ENCODE measurements around the gene SYNJ1. TPM values are rescaled to one million over a fixed set of nuclear protein-coding genes. Genes with fewer than 3 reads are reported as not detected.
A peak's percentile ranks its signal among the peaks of the same experiment; 100 is the strongest.
"Not testable (repeated sequence)": the region's sequence is repeated elsewhere in the genome, so short reads cannot be mapped to it uniquely, and the experiment has no call there.

The SYNJ1 gene
- polyA plus RNA-seq, 3 donors = 4.0 to 16.5 (median 8.1) TPM

DNA sequence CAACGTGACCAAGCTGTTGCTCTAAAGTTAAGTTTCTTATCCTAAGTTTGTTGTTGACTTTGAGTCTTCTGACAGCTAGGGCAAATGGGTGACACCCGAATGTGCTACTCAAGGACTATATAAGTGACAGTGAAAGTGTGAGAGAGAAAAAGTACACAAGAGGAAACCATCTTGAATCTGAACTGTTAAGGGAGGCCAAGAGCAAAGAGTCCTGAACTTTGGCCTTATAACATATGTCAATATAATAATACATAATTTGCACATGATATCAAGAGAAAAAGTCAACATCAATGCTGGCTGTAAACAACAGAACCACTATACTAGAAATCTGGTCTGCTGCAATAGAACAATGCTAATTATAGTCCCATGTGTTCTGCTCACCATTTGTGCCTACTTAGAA is 29.5 kb downstream of the SYNJ1 start:
- no peak for DNase-seq
- H3K4me3 Mint-ChIP-seq = no peak overlapping the region
- H3K27ac ChIP-seq (ENCODE audit: low read depth in 1 of 2, low read length in 2 of 2) = peak overlapping the region in 1 of 2 donors; percentile 10
- intact Hi-C loops (cut with micrococcal nuclease) = no loop called here
- H3K27me3 Mint-ChIP-seq (ENCODE audit: low read depth in 3 of 3) = no peaks in the 10 kb centered on the region
- no peak overlapping the region for H2AFZ ChIP-seq (ENCODE audit: insufficient read depth, low read depth, low read length, poor library complexity, severe bottlenecking)
- no peaks in the 10 kb centered on the region for H3K9me3 ChIP-seq (replicated peaks in 1 of 2; ENCODE audit: control insufficient read depth in 1 of 2, insufficient read depth in 1 of 2, low read length in 2 of 2)
- H3K9ac ChIP-seq (ENCODE audit: insufficient read depth, low read length, poor library complexity, severe bottlenecking) = no peak overlapping the region
- no peaks in the 10 kb centered on the region for H3K9me3 Mint-ChIP-seq
- H4K20me1 ChIP-seq (ENCODE audit: insufficient read depth, low read length) = peaks cover 31% of the 10 kb centered on the region
- H3K27me3 ChIP-seq (ENCODE audit: control insufficient read depth in 2 of 2, insufficient read depth in 2 of 2, low read length in 2 of 2) = no peaks in the 10 kb centered on the region
- peaks cover 40 to 48% of the 10 kb centered on the region in 2 donors for H3K36me3 Mint-ChIP-seq
- 100% methylated on average over 1 of the region's 2 CpGs for WGBS (ENCODE audit: insufficient coverage)
- peaks cover 0 to 4% of the 10 kb centered on the region in 2 donors for H3K4me1 ChIP-seq (ENCODE audit: control insufficient read depth in 1 of 2, insufficient read depth in 2 of 2, low read length in 2 of 2)
- peak overlapping the region in 1 of 7 donors; percentile 66 for H3K27ac Mint-ChIP-seq
- H3K4me3 ChIP-seq (replicated peaks in 1 of 3; ENCODE audit: low read depth in 2 of 3, low read length in 3 of 3) = no peak overlapping the region
- peaks cover 7% of the 10 kb centered on the region for H3K4me1 Mint-ChIP-seq
- TF ChIP-seq, protein P1, sequence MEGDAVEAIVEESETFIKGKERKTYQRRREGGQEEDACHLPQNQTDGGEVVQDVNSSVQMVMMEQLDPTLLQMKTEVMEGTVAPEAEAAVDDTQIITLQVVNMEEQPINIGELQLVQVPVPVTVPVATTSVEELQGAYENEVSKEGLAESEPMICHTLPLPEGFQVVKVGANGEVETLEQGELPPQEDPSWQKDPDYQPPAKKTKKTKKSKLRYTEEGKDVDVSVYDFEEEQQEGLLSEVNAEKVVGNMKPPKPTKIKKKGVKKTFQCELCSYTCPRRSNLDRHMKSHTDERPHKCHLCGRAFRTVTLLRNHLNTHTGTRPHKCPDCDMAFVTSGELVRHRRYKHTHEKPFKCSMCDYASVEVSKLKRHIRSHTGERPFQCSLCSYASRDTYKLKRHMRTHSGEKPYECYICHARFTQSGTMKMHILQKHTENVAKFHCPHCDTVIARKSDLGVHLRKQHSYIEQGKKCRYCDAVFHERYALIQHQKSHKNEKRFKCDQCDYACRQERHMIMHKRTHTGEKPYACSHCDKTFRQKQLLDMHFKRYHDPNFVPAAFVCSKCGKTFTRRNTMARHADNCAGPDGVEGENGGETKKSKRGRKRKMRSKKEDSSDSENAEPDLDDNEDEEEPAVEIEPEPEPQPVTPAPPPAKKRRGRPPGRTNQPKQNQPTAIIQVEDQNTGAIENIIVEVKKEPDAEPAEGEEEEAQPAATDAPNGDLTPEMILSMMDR (IDR thresholded peaks at IDR 0.05) = no peak
- H3K36me3 ChIP-seq (replicated peaks in 1 of 2; ENCODE audit: control insufficient read depth in 1 of 2, insufficient read depth in 2 of 2, low read length in 2 of 2) = peaks cover 45 to 70% of the 10 kb centered on the region in 2 donors
- peaks cover 8% of the 10 kb centered on the region for H3K79me2 ChIP-seq (ENCODE audit: insufficient read depth, low read length)
- no peak overlapping the region for H3K4me2 ChIP-seq (replicated peaks; ENCODE audit: extremely low read depth, low read length, poor library complexity, severe bottlenecking)

DNA sequence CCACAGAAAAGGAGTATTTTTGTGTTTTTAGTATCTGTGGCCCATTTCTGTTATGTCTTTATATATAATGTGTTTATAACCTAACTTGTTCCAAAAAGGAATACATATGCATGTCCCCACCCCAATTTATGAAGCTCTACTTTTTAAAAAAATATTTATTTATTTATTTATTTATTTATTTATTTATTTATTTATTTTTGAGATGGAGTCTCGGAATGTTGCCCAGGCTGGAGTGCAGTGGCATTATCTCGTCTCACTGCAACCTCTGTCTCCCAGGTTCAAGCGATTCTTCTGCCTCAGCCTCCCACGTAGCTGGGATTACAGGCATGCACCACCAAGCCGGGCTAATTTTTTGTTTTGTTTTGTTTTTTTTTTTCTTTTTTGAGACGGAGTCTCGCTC is 32.3 kb downstream of the SYNJ1 start:
- H3K36me3 ChIP-seq (replicated peaks in 1 of 2; ENCODE audit: control insufficient read depth in 1 of 2, insufficient read depth in 2 of 2, low read length in 2 of 2) = peaks cover 61 to 82% of the 10 kb centered on the region in 2 donors

More for the DNA sequence above, 32.3 kb downstream of the SYNJ1 start:
- H3K27ac Mint-ChIP-seq; H3K27me3 ChIP-seq (ENCODE audit: control insufficient read depth in 2 of 2, insufficient read depth in 2 of 2, low read length in 2 of 2); H3K4me1 ChIP-seq (ENCODE audit: control insufficient read depth in 1 of 2, insufficient read depth in 2 of 2, low read length in 2 of 2); H3K27me3 Mint-ChIP-seq (ENCODE audit: low read depth in 3 of 3); H3K4me3 Mint-ChIP-seq; H3K4me2 ChIP-seq (replicated peaks; ENCODE audit: extremely low read depth, low read length, poor library complexity, severe bottlenecking); H3K79me2 ChIP-seq (ENCODE audit: insufficient read depth, low read length); H3K9me3 ChIP-seq (replicated peaks in 1 of 2; ENCODE audit: control insufficient read depth in 1 of 2, insufficient read depth in 1 of 2, low read length in 2 of 2); H3K9ac ChIP-seq (ENCODE audit: insufficient read depth, low read length, poor library complexity, severe bottlenecking); intact Hi-C loops (cut with micrococcal nuclease); H3K9me3 Mint-ChIP-seq; H2AFZ ChIP-seq (ENCODE audit: insufficient read depth, low read depth, low read length, poor library complexity, severe bottlenecking); DNase-seq; H3K4me3 ChIP-seq (replicated peaks in 1 of 3; ENCODE audit: low read depth in 2 of 3, low read length in 3 of 3); H3K27ac ChIP-seq (ENCODE audit: low read depth in 1 of 2, low read length in 2 of 2); H3K4me1 Mint-ChIP-seq: not testable (repeated sequence)
- H4K20me1 ChIP-seq (ENCODE audit: insufficient read depth, low read length) = peaks cover 16% of the 10 kb centered on the region
- WGBS (ENCODE audit: insufficient coverage) = 100% methylated on average over 4 of the region's 7 CpGs
- H3K36me3 Mint-ChIP-seq = peaks cover 59 to 71% of the 10 kb centered on the region in 2 donors
